Esophagus muscularis mucosa (tissue), 4 donors: ENCODE measurements around the gene ADAMTS20. TPM values are rescaled to one million over a fixed set of nuclear protein-coding genes. Genes with fewer than 3 reads are reported as not detected.

Experiments used
- DNase-seq: peaks from one replicate; pipeline ENCODE4 v3.0.0-alpha.2; 2017; ENCODE audit errors: extremely low spot score
- H3K27ac ChIP-seq, 4 donors: fragments of 200-600 bp; sonication (generic); replicated peaks in 1 of 4; 1 replicate in 3 of 4; 2 replicates in 1 of 4; pipeline ENCODE4 v1.5.1; 2016 to 2019; ENCODE audit warnings: mild to moderate bottlenecking in 1 of 4
- H3K27me3 ChIP-seq, 4 donors: fragments of 200-600 bp; sonication (generic); one replicate each; pipeline versions ENCODE4 v1.5.1 to v1.6.0; 2016 to 2019
- H3K36me3 ChIP-seq, 4 donors: fragments of 200-600 bp; sonication (generic); one replicate each; pipeline ENCODE4 v1.5.1; 2016 to 2019
- H3K4me1 ChIP-seq, 4 donors: fragments of 200-600 bp; sonication (generic); one replicate each; pipeline ENCODE4 v1.5.1; 2016 to 2019
- H3K4me3 ChIP-seq, 4 donors: fragments of 200-600 bp; sonication (generic); 1 replicate in 2 of 4; 2 replicates in 2 of 4; pipeline ENCODE4 v1.5.1; 2016 to 2019; ENCODE audit warnings: mild to moderate bottlenecking in 4 of 4, moderate library complexity in 1 of 4
- H3K9me3 ChIP-seq, 4 donors: fragments of 200-600 bp; sonication (generic); 1 replicate in 3 of 4; 2 replicates in 1 of 4; pipeline ENCODE4 v1.5.1; 2016 to 2019
- CTCF ChIP-seq, 3 experiments: fragments of 200-600 bp in 2 of 3; fragments of 450-650 bp in 1 of 3; sonication (generic) in 2 of 3; IDR thresholded peaks; one replicate each; pipeline ENCODE4 v1.5.1; 2017 to 2019; ENCODE audit warnings: antibody characterized with exemption in 3 of 3, mild to moderate bottlenecking in 2 of 3, moderate library complexity in 1 of 3
- EP300 ChIP-seq: sonication (generic); formaldehyde crosslinking; IDR thresholded peaks from one replicate; pipeline ENCODE4 v1.6.1; 2017; ENCODE audit warnings: antibody characterized with exemption
- POLR2A ChIP-seq: fragments of 450-650 bp; IDR thresholded peaks from one replicate; pipeline ENCODE4 v1.6.1; 2017; ENCODE audit warnings: antibody characterized with exemption, moderate library complexity, mild to moderate bottlenecking, low read depth
- POLR2AphosphoS5 ChIP-seq, 2 donors: sonication (generic); formaldehyde crosslinking; IDR thresholded peaks; one replicate each; pipeline ENCODE4 v1.6.1; 2017; ENCODE audit warnings: antibody characterized with exemption in 2 of 2
- WGBS: methylation state at CpG from one replicate; pipeline ENCODE4 v1.1.5; 2018; 5-methylcytosine and 5-hydroxymethylcytosine counted together
- intact Hi-C: fragments of 100-400 bp; cut with DNase I; formaldehyde crosslinking; loops from one replicate; pipeline ENCODE4 v1.15.1; 2023
- total RNA-seq, 4 donors: library from RNA; depleted of rRNA; stranded (reverse); fragments of >200 nt; gene quantifications; one replicate each; pipeline versions ENCODE4 v1.1.0 to v1.2.1, GENCODE V29; 2016

ADAMTS20 gene
- total RNA-seq, 4 donors from 2014 or later: not detected

- WGBS: 76% methylated on average over 1 of the region's 1 CpG
- TF ChIP-seq POLR2A (no peak), POLR2AphosphoS5 (IDR thresholded peaks at IDR 0.05) (no peak), CTCF (IDR thresholded peaks at IDR 0.05) (no peak), EP300 (no peak)
- no peak for DNase-seq
Observed at GRCh38 chr12:43407816-43408645, 144.0 kb downstream of the ADAMTS20 start.

GRCh38 chr12:43406801-43407200, 145.2 kb downstream of the ADAMTS20 start:
- no peaks in the 10 kb centered on the region for H3K9me3 ChIP-seq
- no peak for TF ChIP-seq EP300
- WGBS: 100% methylated on average over 1 of the region's 1 CpG
- DNase-seq: no peak
- no peak overlapping the region for H3K27ac ChIP-seq
- no peaks in the 10 kb centered on the region for H3K4me1 ChIP-seq
- no peaks in the 10 kb centered on the region for H3K27me3 ChIP-seq
- intact Hi-C loops: no loop called here
- H3K36me3 ChIP-seq: no peaks in the 10 kb centered on the region
- no peak overlapping the region for H3K4me3 ChIP-seq

More at GRCh38 chr12:43407816-43408645, 144.0 kb downstream of the ADAMTS20 start:
- intact Hi-C loops: no loop called here
- Histone ChIP-seq H3K9me3 (no peaks in the 10 kb centered on the region), H3K27ac (no peak overlapping the region), H3K4me3 (no peak overlapping the region), H3K4me1 (no peaks in the 10 kb centered on the region), H3K36me3 (no peaks in the 10 kb centered on the region), H3K27me3 (no peaks in the 10 kb centered on the region)

- H3K9me3 ChIP-seq: no peaks in the 10 kb centered on the region
- intact Hi-C loops: no loop called here
Observed at GRCh38 chr12:43402436-43402835, 149.6 kb downstream of the ADAMTS20 start.

GRCh38 chr12:43401096-43401495, 150.9 kb downstream of the ADAMTS20 start:
- Histone ChIP-seq H3K36me3 (no peaks in the 10 kb centered on the region), H3K9me3 (no peaks in the 10 kb centered on the region), H3K4me3 (no peak overlapping the region), H3K4me1 (no peaks in the 10 kb centered on the region), H3K27me3 (no peaks in the 10 kb centered on the region), H3K27ac (no peak overlapping the region)
- 38% methylated on average over 1 of the region's 1 CpG for WGBS
- no peak for TF ChIP-seq EP300
- TF ChIP-seq CTCF (IDR thresholded peaks at IDR 0.05): no peak
- no peak for TF ChIP-seq POLR2A
- no peak for TF ChIP-seq POLR2AphosphoS5 (IDR thresholded peaks at IDR 0.05)
- DNase-seq: no peak
- intact Hi-C loops: no loop called here

More at GRCh38 chr12:43402436-43402835, 149.6 kb downstream of the ADAMTS20 start:
- Histone ChIP-seq H3K4me1 (no peaks in the 10 kb centered on the region), H3K4me3 (no peak overlapping the region), H3K27ac (no peak overlapping the region), H3K36me3 (no peaks in the 10 kb centered on the region), H3K27me3 (no peaks in the 10 kb centered on the region)
- no peak for TF ChIP-seq POLR2A
- TF ChIP-seq POLR2AphosphoS5 (IDR thresholded peaks at IDR 0.05): no peak
- TF ChIP-seq CTCF (IDR thresholded peaks at IDR 0.05): no peak
- TF ChIP-seq EP300: no peak
- DNase-seq: no peak

GRCh38 chr12:43396671-43397070, 155.3 kb downstream of the ADAMTS20 start:
- no peak overlapping the region for H3K27ac ChIP-seq
- no peaks in the 10 kb centered on the region for H3K36me3 ChIP-seq
- H3K27me3 ChIP-seq: no peaks in the 10 kb centered on the region
- DNase-seq: no peak
- intact Hi-C loops: no loop called here
- no peak for TF ChIP-seq CTCF (IDR thresholded peaks at IDR 0.05)
- TF ChIP-seq POLR2A: no peak
- no peak for TF ChIP-seq POLR2AphosphoS5 (IDR thresholded peaks at IDR 0.05)
- TF ChIP-seq EP300: no peak
- H3K9me3 ChIP-seq: no peaks in the 10 kb centered on the region
- 64% methylated on average over 5 of the region's 5 CpGs for whole genome bisulfite sequencing
- no peaks in the 10 kb centered on the region for H3K4me1 ChIP-seq
- H3K4me3 ChIP-seq: no peak overlapping the region
